ENCODE data around the gene LDHAL6A. TPM values are rescaled to one million over a fixed set of nuclear protein-coding genes. Genes with fewer than 3 reads are reported as not detected.

The LDHAL6A gene
- total and polyA plus RNA-seq, 2 of the 13 experiments (the other 11 are each of a cell fraction or from before 2014, with no cell fraction given): not detected

DNA sequence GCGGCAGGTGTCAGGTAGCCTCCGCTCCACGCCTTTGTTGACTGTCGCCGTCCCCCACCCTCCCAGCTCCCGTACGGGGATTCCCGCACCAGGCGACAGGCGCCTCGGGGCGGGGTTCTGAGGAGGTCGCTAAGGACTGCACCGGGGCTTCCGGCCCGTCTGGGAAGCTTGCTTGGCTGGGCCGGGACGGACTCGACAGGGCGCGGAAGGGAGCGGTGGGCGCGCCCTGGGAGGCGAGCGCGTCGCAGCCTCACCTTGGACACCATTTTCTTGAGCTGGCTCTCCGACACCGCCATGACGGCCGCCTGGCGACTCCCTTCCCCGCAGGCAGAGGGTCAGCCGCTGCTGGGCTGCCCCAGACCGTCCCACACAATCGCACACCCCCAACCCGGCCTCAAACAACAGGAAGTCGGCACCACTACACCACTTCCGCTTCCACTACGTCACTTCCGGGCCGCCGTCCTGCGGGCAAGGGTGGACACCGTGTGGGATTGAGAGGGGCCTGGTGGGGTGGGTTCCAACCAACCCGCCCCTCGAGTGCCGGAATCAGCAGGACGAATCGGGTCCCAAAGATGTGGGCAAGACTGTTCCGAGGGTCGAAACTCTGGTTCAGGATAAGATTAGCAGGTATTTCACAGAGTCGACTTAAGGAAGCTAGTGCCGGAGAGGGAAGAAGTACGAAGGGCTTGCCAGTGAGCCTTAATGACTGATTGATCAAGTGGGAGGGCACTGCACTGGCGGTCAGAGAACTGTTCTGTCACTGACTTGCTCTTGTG, 71.1 kb downstream of the LDHAL6A start, which contains the start of gene TSG101 (continued):
- 0 out of 2 replicates have a peak, but pooled peaks have one; percentile 37 for TF ChIP-seq KIAA2018 (CRISPR knock-in tag; IDR thresholded peaks at IDR 0.05; ENCODE audit: borderline replicate concordance)
- peak; percentile 95 for TF ChIP-seq ZNF687 (CRISPR knock-in tag; IDR thresholded peaks at IDR 0.05)
- TF ChIP-seq SUZ12 (IDR thresholded peaks at IDR 0.05; ENCODE audit: low read depth, low read length): no peak
- peak; percentile 90 for TF ChIP-seq SRY (CRISPR knock-in tag; IDR thresholded peaks at IDR 0.05)
- peak; percentile 87; the same call in 1 of the 2 replicates for TF ChIP-seq MTF2 (CRISPR knock-in tag; IDR thresholded peaks at IDR 0.05; ENCODE audit: borderline replicate concordance)
- TF ChIP-seq, protein P1, sequence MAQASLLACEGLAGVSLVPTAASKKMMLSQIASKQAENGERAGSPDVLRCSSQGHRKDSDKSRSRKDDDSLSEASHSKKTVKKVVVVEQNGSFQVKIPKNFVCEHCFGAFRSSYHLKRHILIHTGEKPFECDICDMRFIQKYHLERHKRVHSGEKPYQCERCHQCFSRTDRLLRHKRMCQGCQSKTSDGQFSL (CRISPR knock-in tag; IDR thresholded peaks at IDR 0.05): peak; percentile 89
- TF ChIP-seq HES4 (CRISPR knock-in tag; IDR thresholded peaks at IDR 0.05; ENCODE audit: borderline replicate concordance): peak; percentile 73; the same call in 1 of the 2 replicates
- peak; percentile 23; the same call in 1 of the 2 replicates for TF ChIP-seq TCF7 (IDR thresholded peaks at IDR 0.05; ENCODE audit: low read depth)
- peak; percentile 94; the same call in 1 of the 2 replicates for TF ChIP-seq YEATS4 (CRISPR knock-in tag; IDR thresholded peaks at IDR 0.05; ENCODE audit: borderline replicate concordance)
- TF ChIP-seq ZSCAN31 (CRISPR knock-in tag; IDR thresholded peaks at IDR 0.05; ENCODE audit: low read depth): no peak; the same call in 1 of the 2 replicates
- TF ChIP-seq ZNF841 (CRISPR knock-in tag; IDR thresholded peaks at IDR 0.05; ENCODE audit: borderline replicate concordance): 0 out of 2 replicates have a peak, but pooled peaks have one; percentile 33
- no peak for TF ChIP-seq PLRG1 (conservative IDR thresholded peaks at IDR 0.05)
- TF ChIP-seq ZNF451 (CRISPR knock-in tag; IDR thresholded peaks at IDR 0.05): no peak
- no peak for TF ChIP-seq ZBTB1 (CRISPR knock-in tag; IDR thresholded peaks at IDR 0.05; ENCODE audit: borderline replicate concordance)
- TF ChIP-seq HHEX (CRISPR knock-in tag; IDR thresholded peaks at IDR 0.05): no peak
- TF ChIP-seq PTBP1 (IDR thresholded peaks at IDR 0.05; ENCODE audit: low read depth, low read length, poor library complexity, severe bottlenecking): no peak
- TF ChIP-seq ZNF432 (CRISPR knock-in tag; IDR thresholded peaks at IDR 0.05; ENCODE audit: borderline replicate concordance): no peak

All from HepG2 (cell line).